Measurements from ENCODE around the gene SLC7A6.

The SLC7A6 gene

GRCh38 chr16:68252383-68252782, 11.9 kb upstream of the SLC7A6 start:
- no peak for DNase-seq
- H3K27ac ChIP-seq (ENCODE audit: low read length): no peak overlapping the region; the same call in 1 of the 2 replicates
- no peak overlapping the region for H3K4me2 ChIP-seq (ENCODE audit: insufficient read depth, low read length)
- no peak overlapping the region for H3K9ac ChIP-seq (ENCODE audit: low read depth, low read length)
- H3K27me3 ChIP-seq (ENCODE audit: insufficient read depth, low read length, poor library complexity): no peaks in the 10 kb centered on the region
- no peak overlapping the region for H2AFZ ChIP-seq (ENCODE audit: low read depth, low read length)
- peaks cover 55% of the 10 kb centered on the region for H3K36me3 ChIP-seq (ENCODE audit: insufficient read depth, low read length)
- no peaks in the 10 kb centered on the region for H3K9me3 ChIP-seq (ENCODE audit: insufficient read depth, low read length, severe bottlenecking)
- no peak overlapping the region for H3K4me3 ChIP-seq (ENCODE audit: low read depth in 1 of 2, low read length in 2 of 2)
- H3K4me1 ChIP-seq (ENCODE audit: insufficient read depth, low read length): peaks cover 25% of the 10 kb centered on the region
- no peak for ATAC-seq (ENCODE audit: insufficient read depth, low read depth)
- no peak for TF ChIP-seq EZH2 (IDR thresholded peaks at IDR 0.05; ENCODE audit: borderline replicate concordance, low read depth, low read length, severe bottlenecking)
- no peak for TF ChIP-seq CTCF (IDR thresholded peaks at IDR 0.05; ENCODE audit: borderline replicate concordance, extremely low read depth, low read length, poor library complexity, severe bottlenecking)
- H4K20me1 ChIP-seq (ENCODE audit: insufficient read depth, low read length): no peaks in the 10 kb centered on the region
- peaks cover 12% of the 10 kb centered on the region for H3K79me2 ChIP-seq (ENCODE audit: insufficient read depth, low read length)

DNA sequence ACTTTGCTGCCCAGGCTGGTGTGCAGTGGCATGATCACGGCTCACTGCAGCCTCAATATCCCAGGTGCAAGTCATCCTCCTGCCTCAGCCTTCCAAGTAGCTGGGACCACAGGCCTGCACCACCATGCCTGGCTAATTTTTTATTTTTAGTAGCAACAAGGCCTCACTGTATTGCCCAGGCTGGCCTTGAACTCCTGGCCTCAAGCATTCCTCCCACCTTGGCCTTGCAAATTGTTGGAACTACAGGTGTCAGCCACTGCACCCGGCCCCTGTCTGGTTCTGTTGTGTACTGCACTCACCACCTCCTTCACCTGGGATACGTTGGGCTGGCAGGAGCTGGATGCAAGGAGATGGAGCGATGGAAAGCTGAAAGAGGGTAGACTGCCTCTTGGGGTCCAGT, 10.6 kb upstream of the SLC7A6 start:
- H4K20me1 ChIP-seq (ENCODE audit: insufficient read depth, low read length): no peaks in the 10 kb centered on the region
- H3K4me3 ChIP-seq (ENCODE audit: low read depth in 1 of 2, low read length in 2 of 2): no peak overlapping the region
- peaks cover 7% of the 10 kb centered on the region; the same call in 1 of the 2 replicates for H3K79me2 ChIP-seq (ENCODE audit: insufficient read depth, low read length)
- ATAC-seq (ENCODE audit: insufficient read depth, low read depth) (no peak), DNase-seq (no peak)
- no peaks in the 10 kb centered on the region for H3K9me3 ChIP-seq (ENCODE audit: insufficient read depth, low read length, severe bottlenecking)
- TF ChIP-seq CTCF (IDR thresholded peaks at IDR 0.05; ENCODE audit: borderline replicate concordance, extremely low read depth, low read length, poor library complexity, severe bottlenecking): no peak
- no peak for TF ChIP-seq EZH2 (IDR thresholded peaks at IDR 0.05; ENCODE audit: borderline replicate concordance, low read depth, low read length, severe bottlenecking)
- peaks cover 62% of the 10 kb centered on the region for H3K36me3 ChIP-seq (ENCODE audit: insufficient read depth, low read length)
- no peak overlapping the region for H3K4me2 ChIP-seq (ENCODE audit: insufficient read depth, low read length)
- H3K27ac ChIP-seq (ENCODE audit: low read length): peak overlapping the region; percentile 42; the same call in 1 of the 2 replicates
- no peak overlapping the region for H3K9ac ChIP-seq (ENCODE audit: low read depth, low read length)
- no peak overlapping the region for H2AFZ ChIP-seq (ENCODE audit: low read depth, low read length)
- H3K27me3 ChIP-seq (ENCODE audit: insufficient read depth, low read length, poor library complexity): no peaks in the 10 kb centered on the region
- H3K4me1 ChIP-seq (ENCODE audit: insufficient read depth, low read length): peaks cover 31% of the 10 kb centered on the region

GRCh38 chr16:68255712-68256111, 8.6 kb upstream of the SLC7A6 start:
- H3K27ac ChIP-seq (ENCODE audit: low read length): peak overlapping the region; percentile 97
- no peak overlapping the region for H3K4me3 ChIP-seq (ENCODE audit: low read depth in 1 of 2, low read length in 2 of 2)
- H3K36me3 ChIP-seq (ENCODE audit: insufficient read depth, low read length): peaks cover 71% of the 10 kb centered on the region
- H3K9me3 ChIP-seq (ENCODE audit: insufficient read depth, low read length, severe bottlenecking): no peaks in the 10 kb centered on the region
- H3K79me2 ChIP-seq (ENCODE audit: insufficient read depth, low read length): peaks cover 10% of the 10 kb centered on the region; the same call in 1 of the 2 replicates
- DNase-seq (no peak), ATAC-seq (ENCODE audit: insufficient read depth, low read depth) (no peak)
- no peak for TF ChIP-seq CTCF (IDR thresholded peaks at IDR 0.05; ENCODE audit: borderline replicate concordance, extremely low read depth, low read length, poor library complexity, severe bottlenecking)
- no peak for TF ChIP-seq EZH2 (IDR thresholded peaks at IDR 0.05; ENCODE audit: borderline replicate concordance, low read depth, low read length, severe bottlenecking)
- no peak overlapping the region for H3K9ac ChIP-seq (ENCODE audit: low read depth, low read length)
- H3K4me2 ChIP-seq (ENCODE audit: insufficient read depth, low read length): no peak overlapping the region
- no peak overlapping the region for H2AFZ ChIP-seq (ENCODE audit: low read depth, low read length)
- peaks cover 42% of the 10 kb centered on the region for H3K4me1 ChIP-seq (ENCODE audit: insufficient read depth, low read length)
- H4K20me1 ChIP-seq (ENCODE audit: insufficient read depth, low read length): no peaks in the 10 kb centered on the region
- no peaks in the 10 kb centered on the region for H3K27me3 ChIP-seq (ENCODE audit: insufficient read depth, low read length, poor library complexity)

Measured in DND-41 (cell line).